Osteocyte (in vitro differentiated cells): ENCODE data around the gene TSHZ2. TPM values are rescaled to one million over a fixed set of nuclear protein-coding genes. Genes with fewer than 3 reads are reported as not detected.

Experiments
- DNase-seq: peaks from one replicate; pipeline ENCODE4 v3.0.0; 2021; ENCODE audit warnings: mixed read lengths; ENCODE audit not compliant: unreplicated experiment; ENCODE audit errors: extremely low spot score
- H3K27ac Mint-ChIP-seq: one replicate; pipeline ENCODE4 v1.8.0; 2021; ENCODE audit warnings: mild to moderate bottlenecking, mixed read lengths; ENCODE audit not compliant: unreplicated experiment
- H3K27me3 Mint-ChIP-seq: one replicate; pipeline ENCODE4 v1.8.0; 2021; ENCODE audit warnings: mixed read lengths; ENCODE audit not compliant: unreplicated experiment
- H3K36me3 Mint-ChIP-seq: one replicate; pipeline ENCODE4 v1.8.0; 2021; ENCODE audit warnings: mixed read lengths; ENCODE audit not compliant: unreplicated experiment
- H3K4me1 Mint-ChIP-seq: one replicate; pipeline ENCODE4 v1.8.0; 2021; ENCODE audit warnings: mixed read lengths; ENCODE audit not compliant: unreplicated experiment
- H3K4me3 Mint-ChIP-seq: one replicate; pipeline ENCODE4 v1.8.0; 2021; ENCODE audit warnings: mild to moderate bottlenecking, moderate library complexity, mixed read lengths; ENCODE audit not compliant: unreplicated experiment
- H3K9me3 Mint-ChIP-seq: one replicate; pipeline ENCODE4 v1.8.0; 2021; ENCODE audit warnings: mixed read lengths; ENCODE audit not compliant: unreplicated experiment
- CTCF ChIP-seq: fragments of 200-600 bp; sonication (generic); IDR thresholded peaks from 2 replicates; pipeline ENCODE4 v1.5.0; 2021; ENCODE audit warnings: antibody characterized with exemption, mild to moderate bottlenecking, moderate library complexity
- total RNA-seq: library from RNA; stranded (reverse); gene quantifications from 2 replicates; pipeline ENCODE4 v1.2.1, GENCODE V29; 2021

The TSHZ2 gene
- total RNA-seq, 1 donor from 2014 or later, result not detected

GRCh38 chr20:52953020-52953419 is 19.1 kb upstream of the TSHZ2 start:
- Mint-ChIP-seq H3K4me1 (no peaks in the 10 kb centered on the region), H3K4me3 (no peak overlapping the region), H3K27me3 (no peaks in the 10 kb centered on the region), H3K9me3 (peaks cover 16% of the 10 kb centered on the region), H3K27ac (no peak overlapping the region), H3K36me3 (no peaks in the 10 kb centered on the region)
- no peak for DNase-seq
- no peak for TF ChIP-seq CTCF

GRCh38 chr20:52954849-52955248 is 17.3 kb upstream of the TSHZ2 start:
- TF ChIP-seq CTCF, result no peak
- Mint-ChIP-seq H3K4me1 (no peaks in the 10 kb centered on the region), H3K36me3 (no peaks in the 10 kb centered on the region), H3K9me3 (peaks cover 22% of the 10 kb centered on the region), H3K27me3 (no peaks in the 10 kb centered on the region), H3K27ac (no peak overlapping the region), H3K4me3 (no peak overlapping the region)
- no peak for DNase-seq

GRCh38 chr20:52958211-52958610 is 13.9 kb upstream of the TSHZ2 start:
- Mint-ChIP-seq H3K4me1 (no peaks in the 10 kb centered on the region), H3K4me3 (no peak overlapping the region), H3K27me3 (no peaks in the 10 kb centered on the region), H3K27ac (no peak overlapping the region), H3K36me3 (no peaks in the 10 kb centered on the region), H3K9me3 (peaks cover 28% of the 10 kb centered on the region)
- TF ChIP-seq CTCF, result no peak
- DNase-seq, result no peak

GRCh38 chr20:52959125-52959524 is 13.0 kb upstream of the TSHZ2 start:
- DNase-seq, result no peak
- Mint-ChIP-seq H3K9me3 (peaks cover 27% of the 10 kb centered on the region), H3K36me3 (no peaks in the 10 kb centered on the region), H3K27me3 (no peaks in the 10 kb centered on the region), H3K4me3 (no peak overlapping the region), H3K4me1 (no peaks in the 10 kb centered on the region), H3K27ac (no peak overlapping the region)
- no peak for TF ChIP-seq CTCF

- Mint-ChIP-seq H3K27me3 (no peaks in the 10 kb centered on the region), H3K27ac (no peak overlapping the region), H3K36me3 (no peaks in the 10 kb centered on the region), H3K4me3 (no peak overlapping the region), H3K4me1 (no peaks in the 10 kb centered on the region), H3K9me3 (peaks cover 23% of the 10 kb centered on the region)
- no peak for TF ChIP-seq CTCF
- DNase-seq, result no peak
Observed at GRCh38 chr20:52962183-52962582, 10.0 kb upstream of the TSHZ2 start.
